ENCODE measurements around the gene FAM161B. TPM values are rescaled to one million over a fixed set of nuclear protein-coding genes. Genes with fewer than 3 reads are reported as not detected.

The FAM161B gene
- total and polyA plus RNA-seq, 2 of the 8 experiments (the other 6 are each of a cell fraction or from before 2014, with no cell fraction given) = 0.14 to 0.32 TPM

GRCh38 chr14:73944432-73945158 lies 5.3 kb downstream of the FAM161B start (continued):
- no peak for TF ChIP-seq SIN3A (conservative IDR thresholded peaks at IDR 0.05 in 1 of 2, IDR thresholded peaks at IDR 0.05 in 1 of 2; ENCODE audit: low read depth in 1 of 2, low read length in 2 of 2)
- TF ChIP-seq ZNF274 (IDR thresholded peaks at IDR 0.05; ENCODE audit: borderline replicate concordance, extremely low read depth, low read length) = no peak
- TF ChIP-seq TAF7 (optimal IDR thresholded peaks at IDR 0.05; ENCODE audit: borderline replicate concordance, low read depth, low read length) = no peak
- no peak for TF ChIP-seq CHD7 (IDR thresholded peaks at IDR 0.05; ENCODE audit: insufficient replicate concordance, low read length)
- TF ChIP-seq KDM1A (IDR thresholded peaks at IDR 0.05; ENCODE audit: borderline replicate concordance, low read length) = no peak
- TF ChIP-seq YY1 (IDR thresholded peaks at IDR 0.05; ENCODE audit: low read depth, low read length) = no peak
- no peak for TF ChIP-seq TAF1 (IDR thresholded peaks at IDR 0.05; ENCODE audit: low read depth, low read length)
